22Rv1 (cell line): Measurements from ENCODE around the gene ABCB8.

Experiments
- H3K27ac ChIP-seq: fragments of 450-650 bp; 2 replicates; pipeline ENCODE4 v1.5.1; 2017
- ZFX ChIP-seq: fragments of 450-650 bp; IDR thresholded peaks from 2 replicates; pipeline ENCODE4 v1.6.1; 2017; ENCODE audit warnings: antibody characterized with exemption, borderline replicate concordance
- TF ChIP-seq, protein P1 (sequence below): fragments of 450-650 bp; IDR thresholded peaks from 2 replicates; pipeline ENCODE4 v1.5.1; 2017; ENCODE audit warnings: mild to moderate bottlenecking

The ABCB8 gene

DNA sequence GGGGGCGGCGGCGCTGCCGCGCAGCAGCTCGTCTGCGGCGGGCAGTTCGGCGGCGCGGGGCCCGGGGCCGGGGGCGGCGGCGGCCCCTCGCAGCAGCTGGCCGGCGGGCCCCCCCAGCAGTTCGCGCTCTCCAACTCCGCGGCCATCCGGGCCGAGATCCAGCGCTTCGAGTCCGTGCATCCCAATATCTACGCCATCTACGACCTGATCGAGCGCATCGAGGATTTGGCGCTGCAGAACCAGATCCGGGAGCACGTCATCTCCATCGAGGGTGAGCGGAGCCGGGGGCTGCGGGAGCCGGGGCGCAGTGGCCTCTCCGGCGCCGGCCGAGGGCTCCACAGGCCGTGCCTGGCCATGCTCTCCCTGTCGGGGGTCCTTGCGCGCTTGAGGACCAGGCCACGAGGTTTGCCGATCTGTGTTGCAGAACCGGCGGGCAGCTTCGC is 58.6 kb downstream of the ABCB8 start:
- peak overlapping the region; percentile 100 for H3K27ac ChIP-seq
- no peak for TF ChIP-seq ZFX
- TF ChIP-seq, protein P1, sequence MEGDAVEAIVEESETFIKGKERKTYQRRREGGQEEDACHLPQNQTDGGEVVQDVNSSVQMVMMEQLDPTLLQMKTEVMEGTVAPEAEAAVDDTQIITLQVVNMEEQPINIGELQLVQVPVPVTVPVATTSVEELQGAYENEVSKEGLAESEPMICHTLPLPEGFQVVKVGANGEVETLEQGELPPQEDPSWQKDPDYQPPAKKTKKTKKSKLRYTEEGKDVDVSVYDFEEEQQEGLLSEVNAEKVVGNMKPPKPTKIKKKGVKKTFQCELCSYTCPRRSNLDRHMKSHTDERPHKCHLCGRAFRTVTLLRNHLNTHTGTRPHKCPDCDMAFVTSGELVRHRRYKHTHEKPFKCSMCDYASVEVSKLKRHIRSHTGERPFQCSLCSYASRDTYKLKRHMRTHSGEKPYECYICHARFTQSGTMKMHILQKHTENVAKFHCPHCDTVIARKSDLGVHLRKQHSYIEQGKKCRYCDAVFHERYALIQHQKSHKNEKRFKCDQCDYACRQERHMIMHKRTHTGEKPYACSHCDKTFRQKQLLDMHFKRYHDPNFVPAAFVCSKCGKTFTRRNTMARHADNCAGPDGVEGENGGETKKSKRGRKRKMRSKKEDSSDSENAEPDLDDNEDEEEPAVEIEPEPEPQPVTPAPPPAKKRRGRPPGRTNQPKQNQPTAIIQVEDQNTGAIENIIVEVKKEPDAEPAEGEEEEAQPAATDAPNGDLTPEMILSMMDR = no peak

DNA sequence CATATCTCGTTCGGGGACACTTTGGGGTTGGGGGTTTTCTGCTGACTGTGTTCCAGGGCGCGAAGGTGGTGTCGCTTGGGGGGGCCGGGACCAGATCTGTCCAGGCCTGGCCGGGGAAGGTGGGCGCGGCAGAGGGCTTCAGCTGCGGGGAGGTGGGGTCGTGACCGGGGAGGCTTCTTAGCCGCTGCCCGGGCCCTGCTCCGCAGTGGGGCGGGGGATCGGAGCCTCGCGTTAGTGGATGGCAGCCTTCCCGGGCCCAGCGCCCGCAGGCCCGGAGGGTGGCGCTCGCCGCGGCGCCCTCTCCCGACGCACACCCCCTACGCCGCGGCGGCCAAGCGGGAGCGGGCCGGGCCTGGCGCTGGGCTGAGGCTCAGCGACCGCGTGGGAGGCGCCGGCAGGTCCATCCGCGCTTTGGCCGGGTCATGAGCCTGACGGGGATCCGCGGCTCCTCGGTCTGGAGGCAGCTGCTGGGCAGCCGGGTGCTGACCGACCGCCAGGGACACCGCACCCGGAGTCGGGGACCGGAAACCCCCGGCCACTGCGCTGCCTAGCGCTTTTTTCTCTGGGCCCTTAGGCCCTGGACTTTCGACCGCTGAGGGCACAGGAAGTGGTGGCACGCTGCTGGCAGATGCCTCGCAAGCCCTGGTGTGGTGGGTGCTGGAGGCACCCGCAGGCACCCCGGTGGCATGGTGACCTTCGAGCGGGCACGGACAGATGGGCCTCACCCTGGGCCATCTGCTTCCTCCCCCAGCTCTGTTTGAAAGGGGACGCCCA is 59.2 kb downstream of the ABCB8 start:
- H3K27ac ChIP-seq = peak overlapping the region; percentile 100
- TF ChIP-seq ZFX = no peak
- TF ChIP-seq, protein P1 = peak; percentile 83

DNA sequence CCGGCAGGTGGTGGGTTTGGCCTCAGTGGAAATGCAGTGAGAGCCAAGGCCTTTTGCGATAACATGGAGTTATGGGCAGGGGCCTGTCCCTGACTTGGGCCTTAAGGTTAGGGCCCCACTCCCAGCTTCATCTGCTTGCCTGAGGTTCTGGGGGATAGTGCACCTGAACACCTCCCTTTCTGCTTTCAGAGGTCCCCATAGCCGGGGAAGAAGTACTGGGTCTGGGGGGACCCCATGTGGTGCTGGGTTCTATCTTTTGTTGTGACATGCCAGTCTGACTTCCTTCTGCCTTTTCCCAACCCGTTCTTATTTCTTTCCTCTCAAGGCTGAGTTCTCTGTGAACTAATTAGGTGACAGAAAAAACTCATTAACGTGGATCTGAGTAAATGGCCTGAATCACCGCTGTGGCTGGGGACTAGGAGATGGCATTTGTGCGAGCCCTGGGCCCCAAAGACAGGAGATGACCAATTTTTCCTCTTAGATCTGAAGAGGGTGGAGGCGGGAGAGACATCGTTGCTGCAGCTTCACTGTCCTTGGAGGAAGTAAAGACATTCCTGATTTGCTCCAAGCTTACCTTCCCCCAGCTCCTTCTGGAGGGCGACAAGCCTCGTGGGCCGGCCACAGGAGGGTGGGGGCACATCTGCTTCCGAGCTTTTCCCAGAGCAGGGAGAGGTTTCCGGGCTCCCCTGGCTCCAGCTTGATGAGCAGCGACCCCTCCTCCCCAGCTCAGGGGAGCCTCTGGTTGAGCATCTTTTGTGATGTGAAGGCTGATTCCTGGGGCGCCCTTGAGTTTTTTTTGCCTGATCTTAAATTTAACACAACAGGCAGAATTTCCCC is 60.0 kb downstream of the ABCB8 start:
- TF ChIP-seq, protein P1 = no peak
- TF ChIP-seq ZFX = no peak
- H3K27ac ChIP-seq = peak overlapping the region; percentile 100

DNA sequence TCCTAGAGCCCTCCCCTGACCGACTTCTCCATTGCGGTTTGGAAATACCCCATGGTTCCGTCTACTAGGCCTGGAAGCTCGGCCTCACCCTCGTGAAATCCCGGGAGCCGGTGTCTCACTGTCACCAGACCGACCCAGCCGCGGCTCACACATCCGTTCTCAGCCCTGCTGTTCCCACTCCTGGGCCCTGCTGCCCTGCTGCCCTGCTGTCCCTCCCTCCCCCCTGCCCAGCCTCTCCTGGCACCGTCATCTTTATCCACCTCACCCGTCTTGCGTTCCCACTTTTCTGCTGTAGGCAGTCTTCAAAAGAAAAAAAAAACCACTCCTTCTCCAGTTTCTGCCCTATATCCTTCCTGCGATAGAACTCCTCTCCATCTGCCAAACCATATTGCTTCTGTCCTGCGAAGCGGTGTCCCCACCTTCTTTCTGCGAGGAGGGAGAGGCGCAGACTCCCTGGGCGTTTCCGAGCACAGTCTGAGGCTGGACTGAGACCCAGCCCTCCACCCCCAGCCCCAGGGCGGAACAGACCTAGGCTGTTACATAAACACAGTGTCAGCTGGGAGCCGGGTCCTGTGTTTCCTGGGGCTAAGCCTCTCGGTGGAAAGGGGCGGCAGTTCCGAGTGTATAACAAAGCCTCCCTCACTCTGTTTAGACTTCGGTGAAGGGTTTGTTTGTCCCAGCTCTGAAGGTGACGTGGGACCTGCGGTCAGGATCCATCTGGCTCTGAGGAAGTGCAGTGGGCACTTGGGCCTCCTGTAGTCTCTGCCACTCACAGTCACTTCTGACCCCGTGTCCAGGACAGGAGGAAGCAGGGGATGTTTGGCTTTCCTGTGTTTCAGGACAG is 60.8 kb downstream of the ABCB8 start:
- H3K27ac ChIP-seq = peak overlapping the region; percentile 100
- TF ChIP-seq, protein P1 = no peak
- no peak for TF ChIP-seq ZFX

DNA sequence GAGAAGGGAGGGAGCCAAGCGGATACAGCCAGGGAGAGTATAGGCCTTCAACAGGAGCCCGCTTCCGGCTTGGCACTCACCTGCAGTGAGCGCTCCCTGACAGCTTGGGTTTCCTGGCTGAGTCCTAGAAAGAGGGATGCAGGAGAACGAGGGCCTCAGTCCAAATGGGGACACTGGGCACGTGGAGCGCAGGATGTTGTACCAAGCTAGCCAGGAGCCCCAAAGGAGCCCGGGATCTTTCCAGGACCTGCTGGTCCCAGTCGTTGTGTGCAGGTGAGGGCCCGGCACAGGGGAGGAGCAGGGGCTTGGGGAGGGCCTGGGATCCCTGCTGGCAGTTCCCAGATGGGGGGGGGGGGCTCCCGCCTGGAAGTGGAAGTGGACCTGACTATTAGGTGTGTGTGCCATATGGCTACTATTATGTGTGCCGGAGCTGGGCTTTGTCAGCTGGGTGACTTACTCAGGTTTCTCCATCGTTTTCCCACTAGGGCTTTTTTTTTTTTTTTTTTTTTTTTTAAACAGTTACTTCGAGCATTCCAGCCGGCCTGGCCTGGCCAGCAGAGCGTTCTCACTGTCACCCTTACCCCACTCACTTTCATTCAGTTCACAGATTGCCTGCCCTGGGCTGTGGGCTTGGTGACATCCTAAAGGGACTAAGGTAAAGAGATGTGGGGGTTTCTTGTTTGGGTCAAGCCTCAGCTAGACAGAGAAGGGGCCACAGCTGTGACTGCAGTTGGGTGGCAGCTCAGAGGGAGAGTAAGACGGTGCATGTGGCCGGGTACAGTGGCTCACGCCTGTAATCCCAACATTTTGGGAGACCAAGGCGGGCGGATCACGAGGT is 61.9 kb downstream of the ABCB8 start:
- no peak for TF ChIP-seq ZFX
- TF ChIP-seq, protein P1 = no peak
- H3K27ac ChIP-seq = peak overlapping the region; percentile 100

DNA sequence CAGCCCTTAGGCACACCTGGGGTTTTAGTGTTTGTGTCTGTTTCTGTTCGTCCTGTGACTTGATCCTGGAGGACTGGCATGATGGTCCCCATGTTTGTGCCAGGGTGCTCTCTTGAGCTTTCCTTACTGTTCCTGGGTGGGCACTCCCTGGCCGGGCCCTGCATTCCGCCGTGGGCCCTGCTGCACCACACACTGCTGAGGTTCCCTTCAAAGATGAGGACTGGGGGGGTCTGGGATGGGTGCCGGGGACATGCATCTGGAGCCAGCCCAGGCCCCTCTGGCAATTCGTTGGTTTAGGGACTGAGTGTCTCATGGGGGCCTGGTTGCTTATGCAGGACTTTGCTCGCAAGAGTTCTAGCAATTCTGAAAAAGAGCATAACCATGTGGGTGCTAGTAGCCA is 62.8 kb downstream of the ABCB8 start:
- TF ChIP-seq, protein P1 = no peak
- TF ChIP-seq ZFX = no peak
- H3K27ac ChIP-seq = peak overlapping the region; percentile 1; the same call in 1 of the 2 replicates
